ENCODE data around the gene KIAA1958.

DNA sequence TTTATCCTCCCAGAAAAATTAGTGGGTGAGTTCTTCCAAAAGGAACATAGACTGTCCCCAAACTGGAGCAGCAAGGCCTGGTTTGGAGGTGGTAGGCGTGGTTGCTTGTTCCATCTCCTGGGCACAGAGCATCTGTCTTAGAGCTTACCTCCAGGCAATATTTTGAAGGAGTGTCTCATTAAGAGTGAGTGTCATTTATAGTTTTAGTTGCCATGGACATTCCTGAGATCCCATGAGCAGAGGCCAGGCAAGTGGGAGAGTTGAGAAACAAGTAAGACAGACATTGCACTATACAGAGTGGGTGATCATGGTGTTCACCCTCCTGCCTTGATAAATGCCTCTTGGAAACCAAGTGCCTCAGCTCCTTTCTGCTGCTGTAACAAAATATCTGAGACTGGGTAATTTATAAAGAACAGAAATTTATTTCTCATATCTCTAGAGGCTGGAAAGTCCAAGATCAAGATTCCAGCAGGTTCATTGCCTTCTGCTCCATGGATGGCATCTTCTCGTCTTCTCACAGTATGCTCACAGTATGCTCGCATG, 68.5 kb downstream of the KIAA1958 start:
- TF ChIP-seq CTCF (IDR thresholded peaks at IDR 0.05; ENCODE audit: insufficient read depth, low read length): no peak
- TF ChIP-seq, protein P1, sequence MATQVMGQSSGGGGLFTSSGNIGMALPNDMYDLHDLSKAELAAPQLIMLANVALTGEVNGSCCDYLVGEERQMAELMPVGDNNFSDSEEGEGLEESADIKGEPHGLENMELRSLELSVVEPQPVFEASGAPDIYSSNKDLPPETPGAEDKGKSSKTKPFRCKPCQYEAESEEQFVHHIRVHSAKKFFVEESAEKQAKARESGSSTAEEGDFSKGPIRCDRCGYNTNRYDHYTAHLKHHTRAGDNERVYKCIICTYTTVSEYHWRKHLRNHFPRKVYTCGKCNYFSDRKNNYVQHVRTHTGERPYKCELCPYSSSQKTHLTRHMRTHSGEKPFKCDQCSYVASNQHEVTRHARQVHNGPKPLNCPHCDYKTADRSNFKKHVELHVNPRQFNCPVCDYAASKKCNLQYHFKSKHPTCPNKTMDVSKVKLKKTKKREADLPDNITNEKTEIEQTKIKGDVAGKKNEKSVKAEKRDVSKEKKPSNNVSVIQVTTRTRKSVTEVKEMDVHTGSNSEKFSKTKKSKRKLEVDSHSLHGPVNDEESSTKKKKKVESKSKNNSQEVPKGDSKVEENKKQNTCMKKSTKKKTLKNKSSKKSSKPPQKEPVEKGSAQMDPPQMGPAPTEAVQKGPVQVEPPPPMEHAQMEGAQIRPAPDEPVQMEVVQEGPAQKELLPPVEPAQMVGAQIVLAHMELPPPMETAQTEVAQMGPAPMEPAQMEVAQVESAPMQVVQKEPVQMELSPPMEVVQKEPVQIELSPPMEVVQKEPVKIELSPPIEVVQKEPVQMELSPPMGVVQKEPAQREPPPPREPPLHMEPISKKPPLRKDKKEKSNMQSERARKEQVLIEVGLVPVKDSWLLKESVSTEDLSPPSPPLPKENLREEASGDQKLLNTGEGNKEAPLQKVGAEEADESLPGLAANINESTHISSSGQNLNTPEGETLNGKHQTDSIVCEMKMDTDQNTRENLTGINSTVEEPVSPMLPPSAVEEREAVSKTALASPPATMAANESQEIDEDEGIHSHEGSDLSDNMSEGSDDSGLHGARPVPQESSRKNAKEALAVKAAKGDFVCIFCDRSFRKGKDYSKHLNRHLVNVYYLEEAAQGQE (IDR thresholded peaks at IDR 0.05; ENCODE audit: insufficient replicate concordance, low read depth): no peak
- TF ChIP-seq GABPA (IDR thresholded peaks at IDR 0.05; ENCODE audit: low read depth): no peak

All from HL-60 (cell line).